NCI-H2107 treated with DMSO at 0.1 percent for 48 hours (cell line): ENCODE measurements around the gene EDDM3A.
"Not testable (repeated sequence)": the region's sequence is repeated elsewhere in the genome, so short reads cannot be mapped to it uniquely, and the experiment has no call there.

Experiments used
- DNase-seq: peaks from one replicate; lab custom pipeline; 2025; ENCODE audit not compliant: unreplicated experiment; lab: John Stamatoyannopoulos, UW

Gene EDDM3A

GRCh38 chr14:20745571-20746358 is at the start of gene EDDM3A:
TSS of gene EDDM3A (plus strand) at chr14:20745887. CDS start at chr14:20747581, 1,694 bp downstream.
- DNase-seq = no peak

- no peak for DNase-seq
Measured at GRCh38 chr14:20696764-20697163, 48.9 kb upstream of the EDDM3A start.

GRCh38 chr14:20697273-20698017 is 48.2 kb upstream of the EDDM3A start:
- peak; percentile 44 for DNase-seq

- DNase-seq = no peak
Measured at GRCh38 chr14:20698018-20698329, 47.7 kb upstream of the EDDM3A start.

- no peak for DNase-seq
Measured at GRCh38 chr14:20698934-20699333, 46.8 kb upstream of the EDDM3A start.

- no peak for DNase-seq
Measured at GRCh38 chr14:20699931-20700330, 45.8 kb upstream of the EDDM3A start.

- DNase-seq = not testable (repeated sequence)
Measured at GRCh38 chr14:20700965-20701364, 44.7 kb upstream of the EDDM3A start.

GRCh38 chr14:20706657-20707355 is 38.9 kb upstream of the EDDM3A start:
- DNase-seq = no peak

GRCh38 chr14:20707622-20708021 is 38.1 kb upstream of the EDDM3A start:
- DNase-seq = no peak

- no peak for DNase-seq
Measured at GRCh38 chr14:20711261-20711660, 34.4 kb upstream of the EDDM3A start.

GRCh38 chr14:20711685-20712084 is 34.0 kb upstream of the EDDM3A start:
- DNase-seq = no peak

GRCh38 chr14:20712904-20713303 is 32.8 kb upstream of the EDDM3A start:
- no peak for DNase-seq

GRCh38 chr14:20714593-20715250 is 31.0 kb upstream of the EDDM3A start:
- no peak for DNase-seq

GRCh38 chr14:20719777-20720176 is 25.9 kb upstream of the EDDM3A start:
- no peak for DNase-seq

GRCh38 chr14:20720741-20721140 is 24.9 kb upstream of the EDDM3A start:
- no peak for DNase-seq

GRCh38 chr14:20722016-20722415 is 23.7 kb upstream of the EDDM3A start:
- DNase-seq = no peak

GRCh38 chr14:20723488-20723887 is 22.2 kb upstream of the EDDM3A start:
- no peak for DNase-seq

- DNase-seq = not testable (repeated sequence)
Measured at GRCh38 chr14:20726121-20726520, 19.6 kb upstream of the EDDM3A start.

GRCh38 chr14:20726531-20726930 is 19.2 kb upstream of the EDDM3A start:
- no peak for DNase-seq

- no peak for DNase-seq
Measured at GRCh38 chr14:20730891-20731290, 14.8 kb upstream of the EDDM3A start.

- no peak for DNase-seq
Measured at GRCh38 chr14:20732477-20732876, 13.2 kb upstream of the EDDM3A start.
